Skeletal muscle cell (primary cell): Measurements from ENCODE around the gene FER.
"Not testable (repeated sequence)": the region's sequence is repeated elsewhere in the genome, so short reads cannot be mapped to it uniquely, and the experiment has no call there.

Experiments
- DNase-seq: peaks from one replicate; pipeline ENCODE4 v3.0.0-alpha.2; 2010; ENCODE audit warnings: low read depth
- H3K4me3 ChIP-seq: 2 replicates; pipeline ENCODE4 v1.5.1; 2011; ENCODE audit warnings: low read depth, mild to moderate bottlenecking, control low read depth, low read length, moderate library complexity

FER gene

GRCh38 chr5:109005297-109006009, 257.8 kb downstream of the FER start:
- H3K4me3 ChIP-seq: no peak overlapping the region
- no peak for DNase-seq

DNA sequence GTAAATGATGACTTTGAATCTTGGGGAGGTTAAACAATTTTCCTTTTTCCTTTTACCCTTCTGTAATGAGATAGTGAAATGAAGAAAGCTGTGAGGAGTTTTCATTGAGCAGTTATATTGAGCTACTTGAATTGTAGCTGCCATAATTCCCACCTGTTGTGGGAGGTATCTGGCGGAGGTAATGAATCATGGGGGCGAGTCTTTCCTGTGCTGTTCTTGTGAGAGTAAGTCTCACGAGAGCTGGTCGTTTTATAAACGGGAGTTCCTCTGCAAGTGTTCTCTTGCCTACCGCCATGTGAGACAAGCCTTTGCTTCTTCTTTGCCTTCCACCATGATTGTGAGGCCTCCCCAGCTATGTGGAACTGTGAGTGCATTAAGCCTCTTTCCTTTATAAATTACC, 258.4 kb downstream of the FER start:
- no peak overlapping the region for H3K4me3 ChIP-seq
- no peak for DNase-seq

DNA sequence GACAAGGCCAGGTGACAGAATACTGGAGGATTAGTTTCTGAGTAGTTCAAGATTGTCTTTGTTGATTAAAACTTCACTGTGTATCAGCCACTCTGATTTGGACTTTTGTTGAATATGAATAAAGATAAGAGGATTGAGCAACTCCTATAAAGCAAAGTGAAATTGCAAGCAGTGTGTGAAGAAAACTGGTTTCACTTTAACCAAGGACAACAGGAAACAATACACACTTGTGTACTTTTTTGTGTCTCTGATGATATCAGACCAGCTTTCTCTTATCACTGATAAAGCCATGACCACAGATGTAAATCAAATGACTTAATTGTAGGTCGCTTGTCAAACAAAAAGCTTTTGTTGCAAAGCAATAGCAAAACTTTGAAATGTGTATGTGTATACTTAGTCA, 268.6 kb downstream of the FER start:
- DNase-seq: no peak
- H3K4me3 ChIP-seq: no peak overlapping the region

DNA sequence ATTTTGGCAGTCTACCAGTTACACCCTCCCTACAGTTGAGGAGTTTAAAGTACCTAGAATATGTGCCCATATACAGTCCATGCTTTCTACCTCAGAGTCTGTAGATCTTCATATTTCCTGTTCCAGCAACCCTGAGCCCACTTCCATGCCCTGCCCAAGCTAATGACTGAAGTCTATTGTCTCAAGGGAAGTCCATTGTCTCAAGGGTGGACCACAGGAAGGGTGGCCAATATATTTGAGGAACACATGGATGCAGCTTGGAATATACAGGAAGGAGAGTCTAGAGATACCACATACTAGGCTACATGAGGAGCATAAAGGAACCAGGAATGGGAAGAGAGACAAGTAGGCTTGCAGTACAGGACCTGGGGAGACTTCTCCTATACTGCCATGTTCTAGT, 274.4 kb downstream of the FER start:
- DNase-seq: no peak
- no peak overlapping the region for H3K4me3 ChIP-seq

DNA sequence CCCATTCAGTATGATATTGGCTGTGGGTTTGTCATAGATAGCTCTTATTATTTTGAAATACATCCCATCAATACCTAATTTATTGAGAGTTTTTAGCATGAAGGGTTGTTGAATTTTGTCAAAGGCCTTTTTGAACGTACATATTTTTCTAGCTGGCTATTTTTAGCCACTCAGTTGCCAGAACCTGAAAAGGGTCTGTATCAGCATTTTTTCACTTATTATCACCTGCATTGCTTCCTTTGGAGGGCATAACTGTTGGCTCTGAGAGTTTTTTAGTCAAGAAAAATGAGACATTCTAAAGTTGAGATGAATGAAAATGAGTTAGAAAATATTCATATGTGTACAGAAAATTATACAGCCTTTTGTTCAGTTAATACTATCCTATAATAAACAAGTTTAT, 278.0 kb downstream of the FER start:
- not testable (repeated sequence) for DNase-seq, H3K4me3 ChIP-seq

GRCh38 chr5:109027983-109028607, 280.4 kb downstream of the FER start:
- no peak for DNase-seq
- no peak overlapping the region for H3K4me3 ChIP-seq

DNA sequence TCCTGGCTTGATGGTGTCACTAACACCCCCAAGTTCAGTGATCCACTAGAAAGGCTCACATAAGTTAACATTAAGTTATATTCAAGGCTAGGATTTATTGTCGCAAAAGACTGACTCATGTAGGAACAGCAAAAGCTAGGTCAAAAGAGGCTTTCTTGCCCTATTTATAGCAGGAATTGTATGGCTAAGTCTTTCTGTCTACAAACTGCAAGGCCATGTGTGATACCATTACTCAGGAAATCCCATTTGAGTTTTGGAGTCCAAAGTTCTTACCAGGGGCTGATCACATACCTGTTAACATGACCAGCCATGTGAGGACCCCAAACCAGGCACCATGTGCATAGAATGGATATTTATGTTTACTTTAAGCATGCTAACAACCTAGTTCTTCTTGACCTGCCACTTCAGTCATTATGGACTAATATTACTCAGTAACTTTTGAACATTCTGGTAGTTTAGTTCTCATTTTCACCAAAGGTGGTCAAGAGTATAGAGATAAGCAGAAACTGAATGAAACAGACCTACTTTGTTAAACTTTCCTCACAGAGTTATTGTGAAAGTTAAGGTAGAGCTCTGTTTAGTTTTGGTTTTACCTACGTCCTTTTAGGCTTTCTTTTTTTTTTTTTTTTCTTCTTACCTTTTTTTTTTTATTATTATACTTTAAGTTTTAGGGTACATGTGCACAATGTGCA, 281.1 kb downstream of the FER start:
- H3K4me3 ChIP-seq: no peak overlapping the region
- no peak for DNase-seq

DNA sequence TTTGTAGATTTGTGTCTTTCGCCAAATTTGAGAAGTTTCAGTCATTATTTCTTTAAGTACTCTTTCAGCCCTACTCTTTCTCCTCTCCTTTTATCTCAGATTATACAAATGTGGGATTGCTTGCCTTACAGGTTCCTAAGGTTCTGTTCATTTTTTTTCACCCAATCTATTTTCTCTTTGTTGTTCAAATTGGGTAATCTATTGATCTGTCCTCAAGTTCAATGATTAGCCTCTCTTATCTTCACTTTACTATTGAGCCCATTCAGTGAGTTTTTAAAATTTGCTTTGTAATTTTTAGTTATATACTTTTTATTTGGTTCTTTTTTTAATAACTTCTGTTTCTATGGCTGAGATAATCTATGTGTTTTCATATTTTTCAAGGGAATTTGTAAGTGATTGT, 282.1 kb downstream of the FER start:
- H3K4me3 ChIP-seq: no peak overlapping the region
- DNase-seq: no peak

DNA sequence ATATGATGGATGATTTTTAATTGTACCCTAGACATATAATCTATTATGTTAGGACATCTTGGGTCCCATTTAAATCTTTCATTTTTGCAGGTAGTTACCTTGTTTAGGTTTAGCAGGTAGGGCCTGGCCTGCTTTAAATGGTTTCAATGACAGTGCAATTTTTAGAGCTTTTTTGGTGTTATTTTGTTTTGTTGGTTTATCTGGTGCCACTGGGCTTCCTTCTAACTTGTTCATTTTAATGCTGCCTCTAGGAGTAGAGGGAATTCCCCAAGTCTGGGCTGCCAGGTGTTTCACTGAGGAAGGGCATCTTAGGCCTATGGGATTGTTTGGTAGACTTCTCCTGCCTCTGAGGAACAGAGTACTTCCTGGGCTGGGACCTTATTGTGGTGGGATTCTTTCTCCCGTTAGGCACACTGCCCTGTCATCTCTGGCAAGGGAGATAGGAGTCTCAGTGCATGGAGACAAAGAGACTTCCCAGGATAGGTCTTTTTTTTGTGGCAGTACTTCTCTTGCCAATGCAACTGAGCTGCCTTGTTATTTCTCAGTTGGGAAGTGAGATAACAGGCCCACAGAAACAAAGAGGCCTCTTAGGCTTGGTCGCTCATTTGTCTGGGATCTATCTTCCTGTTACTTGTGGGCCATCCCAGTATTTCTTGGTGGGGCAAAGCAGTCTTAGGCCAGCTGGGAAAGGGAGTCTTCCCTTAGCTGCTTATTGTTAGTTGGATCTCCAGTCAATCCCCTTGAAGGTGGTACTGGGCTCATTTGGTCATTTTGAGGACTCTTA, 282.9 kb downstream of the FER start:
- no peak overlapping the region for H3K4me3 ChIP-seq
- no peak for DNase-seq

GRCh38 chr5:109034306-109034705, 286.6 kb downstream of the FER start:
- no peak overlapping the region for H3K4me3 ChIP-seq
- no peak for DNase-seq

DNA sequence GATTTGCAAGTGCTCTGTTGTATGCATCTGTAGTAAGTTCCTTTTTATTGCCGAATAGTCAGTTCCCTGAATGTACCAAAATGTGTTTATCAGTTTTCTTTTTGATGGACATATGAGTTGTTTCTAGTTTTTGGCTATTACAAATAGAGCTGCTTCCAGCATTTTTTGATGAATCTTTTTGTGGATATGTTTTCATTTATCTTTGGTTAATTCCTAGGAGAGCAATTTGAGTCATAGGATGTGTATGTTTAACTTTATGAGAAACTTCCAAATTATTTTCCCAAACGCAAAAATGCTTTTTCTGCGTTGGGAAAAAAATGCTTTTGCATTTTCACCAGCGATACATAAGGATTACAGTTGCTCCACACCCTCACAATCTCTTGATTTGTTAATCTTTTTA, 287.7 kb downstream of the FER start:
- no peak for DNase-seq
- H3K4me3 ChIP-seq: no peak overlapping the region

DNA sequence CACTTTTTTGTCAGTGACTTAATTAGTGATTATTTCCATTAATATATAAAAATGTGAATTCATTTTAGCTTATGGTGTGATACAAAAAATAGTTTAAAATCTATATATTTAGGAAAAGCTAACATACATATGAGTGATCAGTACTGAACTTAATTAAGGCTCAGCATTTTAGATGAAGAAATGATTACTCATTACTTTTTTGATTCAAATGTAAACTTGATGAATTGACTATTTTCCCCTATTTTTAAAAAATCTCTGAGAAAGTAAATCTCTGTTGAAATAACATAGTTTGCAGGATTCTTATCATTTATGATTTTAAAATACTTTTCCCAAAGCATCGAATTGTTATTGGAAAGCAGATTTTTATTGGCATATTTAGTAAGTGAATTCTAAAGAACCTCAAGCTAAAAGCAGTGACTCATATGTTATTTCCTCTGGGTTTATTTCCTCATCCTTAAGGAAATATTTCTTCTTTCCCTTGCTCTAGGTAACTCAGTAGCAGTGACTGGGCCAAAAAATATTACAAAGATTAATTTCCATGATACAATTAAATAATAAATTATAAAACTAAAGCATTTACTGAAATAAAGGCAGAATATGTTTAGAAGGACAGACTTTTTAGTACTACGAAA, 290.6 kb downstream of the FER start:
- DNase-seq: no peak
- H3K4me3 ChIP-seq: no peak overlapping the region

DNA sequence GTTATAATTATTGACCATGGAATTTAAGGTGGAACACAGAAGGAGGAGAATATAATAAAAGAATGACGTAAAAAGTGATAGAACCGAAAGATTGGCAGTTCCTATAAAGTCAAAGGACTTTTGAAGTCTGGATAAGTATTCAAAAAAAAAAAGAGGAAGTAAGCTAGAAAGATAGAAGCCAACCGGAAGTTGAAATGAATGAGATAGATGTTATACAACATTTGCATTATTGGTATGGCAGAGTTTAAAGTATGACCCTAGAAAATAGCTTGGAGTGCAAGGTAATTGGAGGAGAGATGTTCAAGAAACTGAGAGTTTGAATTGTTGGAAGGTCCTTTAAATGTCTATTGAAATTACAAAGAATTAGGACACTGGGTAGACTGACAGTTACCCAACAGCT, 293.6 kb downstream of the FER start:
- H3K4me3 ChIP-seq: no peak overlapping the region
- no peak for DNase-seq

DNA sequence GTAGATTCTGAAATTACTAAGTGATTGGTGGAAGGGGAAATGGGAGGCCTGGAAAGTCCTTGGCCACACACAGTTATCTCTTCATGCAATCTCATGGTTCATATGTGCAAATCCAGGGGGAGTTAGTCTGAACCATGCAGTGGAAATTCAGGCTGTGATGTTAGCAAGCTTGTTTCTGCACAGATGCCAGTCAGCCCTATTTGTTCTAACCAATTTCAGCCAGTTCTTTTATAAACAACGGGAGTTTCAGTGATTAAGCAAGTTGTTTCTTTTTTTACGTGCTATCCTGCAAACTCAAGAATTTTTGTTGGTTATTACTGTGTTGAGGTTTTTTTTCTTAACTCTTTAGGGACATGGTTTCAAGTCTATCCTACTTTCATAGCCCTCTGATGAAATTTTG, 298.0 kb downstream of the FER start:
- H3K4me3 ChIP-seq: no peak overlapping the region
- DNase-seq: no peak

- H3K4me3 ChIP-seq: no peak overlapping the region
- no peak for DNase-seq
Observed at GRCh38 chr5:109049565-109049964, 301.9 kb downstream of the FER start.

- not testable (repeated sequence) for DNase-seq, H3K4me3 ChIP-seq
Observed at GRCh38 chr5:109050321-109050720, 302.6 kb downstream of the FER start.

DNA sequence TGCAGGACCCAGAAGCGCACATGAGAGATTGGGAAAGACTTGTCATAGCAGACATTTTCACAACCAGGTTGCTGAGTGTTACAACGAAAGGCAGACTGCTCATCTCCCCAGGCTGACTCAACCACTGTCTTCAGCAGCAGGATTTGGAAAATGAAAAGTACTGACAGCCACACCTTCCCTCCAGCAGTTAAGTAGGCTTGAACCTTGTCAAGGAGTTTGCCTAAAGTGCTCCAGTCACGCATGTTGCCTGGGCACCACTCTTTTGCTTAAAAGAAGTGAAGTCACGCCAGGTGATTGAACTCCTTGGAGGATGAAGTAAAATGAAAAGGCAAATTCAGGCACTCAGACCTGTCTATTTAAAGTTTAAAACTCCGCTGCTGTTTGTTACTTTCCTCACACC, 304.5 kb downstream of the FER start:
- not testable (repeated sequence) for DNase-seq, H3K4me3 ChIP-seq

- DNase-seq: peak; percentile 68
- H3K4me3 ChIP-seq: no peak overlapping the region
Observed at GRCh38 chr5:109053995-109054417, 306.3 kb downstream of the FER start.

DNA sequence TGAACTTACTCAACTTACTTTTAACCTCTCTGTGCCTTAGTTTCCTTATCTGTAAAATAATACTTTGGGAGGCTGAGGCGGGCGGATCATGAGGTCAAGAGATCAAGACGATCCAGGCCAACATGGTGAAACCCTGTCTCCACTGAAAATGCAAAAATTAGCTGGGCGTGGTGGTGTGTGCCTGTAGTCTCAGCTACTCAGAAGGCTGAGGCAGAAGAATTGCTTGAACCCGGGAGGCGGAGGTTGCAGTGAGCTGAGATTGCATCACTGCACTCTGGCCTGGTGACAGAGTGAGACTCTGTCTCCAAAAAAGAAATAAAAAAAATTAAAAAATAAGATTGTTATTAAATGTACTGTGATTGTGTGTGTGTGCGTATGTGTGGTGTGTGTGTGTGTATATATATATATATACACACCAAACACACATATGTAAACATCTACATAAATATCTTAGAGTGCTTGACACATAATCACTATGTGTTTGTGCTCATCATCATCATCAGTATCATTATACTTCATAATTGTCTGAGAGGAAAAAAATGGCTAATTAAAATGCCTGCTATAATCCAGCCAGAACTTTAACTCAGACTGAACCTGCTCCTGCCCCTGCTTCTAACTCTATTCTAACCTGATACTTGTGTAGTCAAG, 312.8 kb downstream of the FER start:
- DNase-seq: no peak
- no peak overlapping the region for H3K4me3 ChIP-seq
